ENCODE results near the gene GPBP1. TPM values are rescaled to one million over a fixed set of nuclear protein-coding genes. Genes with fewer than 3 reads are reported as not detected.
"Not testable (repeated sequence)": the region's sequence is repeated elsewhere in the genome, so short reads cannot be mapped to it uniquely, and the experiment has no call there.

GPBP1 gene
- total RNA-seq, 1 experiment from 2014 or later, result 53.3 TPM

DNA sequence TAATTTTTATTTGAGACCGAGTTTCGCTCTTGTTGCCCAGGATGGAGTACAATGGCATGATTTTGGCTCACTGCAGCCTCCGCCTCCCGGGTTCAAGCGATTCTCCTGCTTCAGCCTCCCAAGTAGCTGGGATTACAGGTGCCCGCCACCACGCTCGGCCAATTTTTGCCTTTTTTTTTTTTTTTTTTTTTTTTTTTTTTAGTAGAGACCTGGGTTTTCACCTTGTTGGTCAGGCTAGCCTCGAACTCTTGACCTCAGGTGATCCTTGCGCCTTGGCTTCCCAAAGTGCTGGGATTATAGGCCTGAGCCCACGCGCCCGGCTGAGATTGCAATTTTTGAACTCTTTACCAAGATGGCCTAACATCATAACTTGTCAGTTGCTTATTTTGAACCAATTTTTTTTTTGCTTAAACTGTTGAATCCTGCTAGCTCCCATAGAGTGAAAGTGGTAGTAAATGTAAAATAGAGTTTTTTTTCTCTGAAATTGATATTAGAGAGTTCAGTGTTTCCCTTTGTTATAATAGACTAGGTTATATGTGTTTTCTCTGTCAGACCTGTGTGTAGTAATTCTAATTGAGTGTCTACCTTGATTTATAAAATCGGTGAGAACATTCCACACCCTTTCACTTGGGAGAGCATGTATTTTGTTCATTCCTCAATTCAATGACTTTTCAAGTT lies 3.8 kb downstream of the GPBP1 start:
- DNase-seq (ENCODE audit: low read depth), result no peak

DNA sequence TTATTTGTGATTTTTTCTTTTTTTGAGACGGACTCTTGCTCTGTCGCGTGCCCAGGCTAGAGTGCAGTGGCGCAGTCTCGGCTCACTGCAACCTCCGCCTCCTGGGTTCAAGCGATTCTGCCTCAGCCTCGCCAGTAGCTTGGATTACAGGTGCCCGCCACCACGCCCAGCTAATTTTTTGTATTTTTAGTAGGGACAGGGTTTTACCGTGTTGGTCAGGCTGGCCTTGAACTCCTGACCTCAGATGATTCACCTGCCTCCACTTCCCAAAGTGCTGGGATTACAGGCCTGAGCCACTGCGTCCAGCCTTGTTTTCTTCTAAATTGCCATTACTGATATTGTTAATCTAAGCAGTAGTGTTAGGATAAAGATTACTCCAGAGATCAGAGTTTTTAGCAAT lies 4.4 kb downstream of the GPBP1 start:
- DNase-seq (ENCODE audit: low read depth), result not testable (repeated sequence)

DNA sequence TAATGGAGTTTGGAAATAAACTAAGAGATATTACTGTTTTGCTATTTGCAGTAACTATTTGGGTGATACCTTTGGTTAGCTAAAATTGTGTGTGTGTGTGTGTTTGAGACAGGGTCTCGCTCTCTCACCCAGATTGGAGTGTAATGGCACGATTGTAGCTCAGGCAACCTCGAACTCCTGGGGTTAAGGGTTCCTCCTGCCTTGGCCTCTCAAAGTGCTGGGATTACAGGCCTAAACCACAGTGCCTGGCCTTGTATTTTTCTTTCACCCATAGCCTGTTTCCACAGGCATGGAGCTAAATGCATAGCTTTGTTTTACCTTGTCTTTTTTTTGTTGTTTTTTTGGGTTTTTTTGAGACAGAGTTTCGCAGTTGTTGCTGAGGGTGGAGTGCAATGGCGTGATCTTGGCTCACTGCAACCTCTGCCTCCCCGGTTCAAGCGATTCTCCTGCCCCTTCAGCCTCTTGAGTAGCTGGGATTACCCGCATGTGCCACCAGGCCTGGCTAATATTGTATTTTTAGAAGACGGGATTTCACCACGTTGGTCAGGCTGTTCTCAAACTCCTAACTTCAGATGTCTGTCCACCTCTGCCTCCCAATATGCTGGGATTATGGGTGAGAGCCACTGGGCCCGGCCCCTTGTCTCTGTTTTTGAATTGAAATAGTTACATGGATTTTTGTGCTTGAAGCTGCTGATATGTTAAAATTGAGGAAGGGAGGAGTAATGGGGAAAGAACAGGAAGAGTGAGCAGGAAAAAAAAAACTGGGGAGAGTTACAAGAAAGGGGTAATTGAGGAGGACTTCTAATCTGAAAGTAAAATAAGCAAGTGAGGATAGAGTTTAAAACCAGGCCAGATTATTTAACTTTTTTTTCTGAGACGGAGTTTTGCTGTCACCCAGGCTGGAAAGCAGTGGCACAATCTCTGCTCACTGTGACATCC lies 5.7 kb downstream of the GPBP1 start:
- DNase-seq (ENCODE audit: low read depth), result no peak

DNA sequence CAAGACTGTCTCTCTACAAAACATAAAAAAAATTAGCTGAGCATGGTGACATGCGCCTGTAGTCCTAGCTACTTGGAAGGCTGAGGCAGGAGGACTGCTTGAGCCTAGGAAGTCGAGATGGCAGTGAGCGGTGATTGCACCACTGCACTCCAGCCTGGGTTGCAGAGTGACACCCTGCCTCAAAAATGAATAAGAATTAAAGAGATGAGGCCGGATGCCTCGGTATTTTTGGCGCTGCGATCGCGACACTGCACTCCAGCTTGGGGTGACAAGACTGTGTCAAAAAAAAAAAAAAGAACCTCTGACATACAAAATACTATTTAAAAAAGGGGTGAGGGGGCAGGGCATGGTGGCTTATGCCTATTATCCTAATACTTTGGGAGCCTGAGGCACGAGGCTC lies 7.3 kb downstream of the GPBP1 start:
- DNase-seq (ENCODE audit: low read depth), result no peak

DNA sequence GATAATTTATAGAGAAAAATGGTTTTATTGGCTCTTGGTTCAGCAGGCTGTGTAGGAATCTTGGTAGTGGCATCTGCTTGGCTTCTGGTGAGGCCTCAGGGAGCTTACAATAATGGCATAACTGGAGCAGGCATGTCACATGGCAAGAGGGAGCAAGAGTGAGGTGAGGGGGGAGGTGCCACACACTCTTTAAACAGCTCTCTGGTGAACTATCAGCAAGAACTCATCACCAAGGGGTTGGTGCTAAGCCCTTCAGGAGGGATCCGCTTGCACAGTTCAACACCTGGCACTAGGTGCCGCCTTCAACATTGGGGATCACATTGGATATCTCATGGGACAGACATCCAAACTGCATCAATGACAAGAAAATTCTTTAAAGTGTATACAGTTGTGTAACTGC lies 10.5 kb downstream of the GPBP1 start:
- DNase-seq (ENCODE audit: low read depth), result no peak

DNA sequence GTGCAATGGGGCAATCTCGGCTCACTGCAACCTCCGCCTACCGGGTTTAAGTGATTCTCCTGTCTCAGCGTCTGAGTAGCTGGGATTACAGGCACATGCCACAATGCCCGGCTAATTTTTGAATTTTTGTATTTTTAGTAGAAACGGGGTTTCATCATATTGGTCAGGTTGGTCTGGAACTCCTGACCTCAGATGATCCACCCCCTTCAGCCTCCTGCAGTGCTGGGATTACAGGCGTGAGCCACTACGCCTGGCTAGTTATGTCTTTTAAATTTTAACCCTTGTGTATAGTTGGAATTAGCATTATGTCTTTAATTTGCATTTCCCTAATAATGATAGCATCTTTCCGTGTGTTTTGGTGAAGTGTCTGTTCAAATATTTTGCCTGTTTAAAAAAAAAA lies 11.5 kb downstream of the GPBP1 start:
- DNase-seq (ENCODE audit: low read depth), result no peak

DNA sequence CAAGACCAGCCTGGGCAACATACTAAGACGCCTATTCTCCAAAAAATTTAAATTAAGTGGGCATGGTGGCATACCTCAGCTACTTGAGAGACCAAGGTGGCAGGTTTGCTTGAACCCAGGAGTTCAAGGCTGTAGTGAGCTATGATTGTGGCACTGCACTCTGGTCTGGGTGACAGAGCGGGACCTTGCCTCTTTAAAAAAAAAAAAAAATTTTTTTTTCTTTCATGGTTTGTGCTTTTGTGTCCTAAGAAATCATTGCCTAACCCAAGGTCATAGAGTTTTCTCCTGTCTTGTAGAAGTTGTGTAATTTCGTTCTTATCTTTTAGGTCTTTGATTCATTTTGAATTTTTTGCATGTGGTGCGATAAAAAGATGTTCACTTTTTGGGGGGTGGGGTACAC lies 12.3 kb downstream of the GPBP1 start:
- no peak for DNase-seq (ENCODE audit: low read depth)

DNA sequence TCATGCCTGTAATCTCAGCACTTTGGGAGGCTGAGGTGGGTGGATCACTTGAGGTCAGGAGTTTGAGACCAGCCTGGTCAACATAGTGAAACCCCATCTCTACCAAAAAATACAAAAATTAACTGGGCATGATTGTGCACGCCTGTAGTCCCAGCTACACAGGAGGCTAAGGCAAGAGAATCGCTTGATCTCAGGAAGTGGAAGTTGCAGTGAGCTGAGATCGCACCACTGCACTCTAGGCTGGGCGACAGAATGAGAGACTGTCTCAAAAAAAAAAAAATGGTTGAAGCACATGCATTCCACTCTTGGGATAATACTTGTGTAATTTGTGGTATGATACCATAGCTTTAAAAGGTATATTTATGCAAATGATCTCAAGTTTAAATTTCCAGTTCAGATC lies 14.1 kb downstream of the GPBP1 start:
- DNase-seq (ENCODE audit: low read depth), result not testable (repeated sequence)

DNA sequence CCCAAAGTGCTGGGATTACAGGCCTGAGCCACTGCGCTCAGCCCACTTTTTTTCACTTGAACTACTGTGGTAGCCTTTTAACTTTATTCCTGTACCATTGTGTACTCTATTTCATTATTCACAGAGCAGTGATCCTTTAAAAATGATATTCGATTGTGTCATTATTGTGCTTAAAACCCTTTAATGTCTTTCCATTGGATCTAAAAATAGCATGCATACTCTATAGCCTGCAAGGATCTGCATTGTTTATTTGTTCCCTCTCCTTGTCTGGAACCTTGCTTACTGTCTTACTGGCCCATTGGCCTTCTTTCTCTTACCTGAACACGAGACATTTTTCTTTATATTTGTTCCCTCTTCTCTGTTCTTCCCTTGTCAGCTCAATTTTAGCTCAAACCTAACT lies 15.7 kb downstream of the GPBP1 start:
- DNase-seq (ENCODE audit: low read depth), result no peak

DNA sequence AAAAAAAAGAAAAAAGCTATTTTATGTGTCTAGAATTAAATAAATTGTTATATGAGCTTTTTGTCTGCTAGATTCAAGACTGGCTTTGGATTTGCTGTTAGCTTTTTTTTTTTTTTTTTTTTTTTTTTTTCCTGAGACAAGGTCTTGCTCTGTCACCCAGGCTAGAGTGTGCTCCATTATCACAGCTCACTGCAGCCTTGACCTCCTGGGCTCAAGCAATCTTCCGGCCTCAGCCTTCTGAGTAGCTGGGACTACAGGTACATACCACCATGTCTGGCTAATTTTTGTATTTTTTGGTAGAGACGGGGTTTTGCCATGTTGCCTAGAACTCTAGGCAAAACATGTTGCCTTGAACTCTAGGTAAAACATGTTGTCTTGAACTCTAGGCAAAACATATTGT lies 16.7 kb downstream of the GPBP1 start:
- DNase-seq (ENCODE audit: low read depth), result no peak

DNA sequence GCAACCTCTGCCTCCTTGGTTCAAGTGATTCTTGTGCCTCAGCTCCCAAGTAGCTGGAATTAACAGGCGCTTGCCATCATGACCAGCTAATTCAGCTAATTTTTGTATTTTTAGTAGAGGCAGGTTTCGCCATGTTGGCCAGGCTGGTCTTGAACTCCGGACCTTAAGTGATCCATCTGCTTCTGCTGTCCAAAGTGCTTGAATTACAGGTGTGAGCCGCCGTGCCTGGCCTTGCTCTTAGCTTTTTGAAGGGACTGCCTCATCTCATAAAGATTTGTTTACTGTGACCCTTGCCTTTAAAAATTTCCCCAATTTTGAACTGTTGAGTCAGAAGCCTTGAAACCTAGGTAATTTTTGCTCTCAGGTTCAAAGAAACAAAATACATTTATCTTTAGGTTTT lies 17.3 kb downstream of the GPBP1 start:
- DNase-seq (ENCODE audit: low read depth), result no peak

DNA sequence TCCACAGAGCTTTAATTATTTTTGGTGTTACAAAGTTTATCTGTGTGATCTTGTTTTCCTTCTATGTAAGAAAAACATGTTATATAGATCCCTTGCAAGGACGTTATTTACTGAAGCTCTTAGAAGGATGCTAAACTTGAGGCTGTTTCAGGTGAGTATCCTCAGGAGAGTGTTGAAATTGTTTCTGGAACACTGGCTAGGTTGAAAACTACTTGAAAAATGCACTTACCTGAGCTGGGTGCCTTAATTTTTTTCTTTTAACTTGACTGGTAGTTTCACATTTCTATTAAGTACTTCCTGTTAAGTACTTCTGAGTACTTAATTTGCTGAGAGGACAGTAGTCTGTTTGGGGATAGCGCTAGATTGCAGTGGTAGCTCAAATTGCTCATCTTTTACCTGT lies 18.1 kb downstream of the GPBP1 start:
- DNase-seq (ENCODE audit: low read depth), result no peak

DNA sequence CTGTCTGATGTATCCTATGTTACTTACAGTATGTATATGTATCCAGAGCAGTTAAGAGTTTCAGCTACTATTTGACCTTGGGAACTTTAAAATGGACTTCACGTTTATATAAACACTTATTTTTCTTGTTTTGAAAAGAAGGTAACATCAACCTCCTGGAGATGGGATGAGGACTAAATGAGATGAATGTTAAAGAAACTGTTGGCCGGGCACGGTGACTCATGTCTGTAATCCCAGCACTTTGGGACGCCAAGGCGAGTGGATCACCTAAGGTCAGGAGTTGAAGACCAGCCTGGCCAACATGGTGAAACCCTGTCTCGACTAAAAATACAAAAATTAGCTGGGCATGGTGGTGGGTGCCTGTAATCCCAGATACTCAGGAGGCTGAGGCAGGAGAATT lies 19.0 kb downstream of the GPBP1 start:
- DNase-seq (ENCODE audit: low read depth), result not testable (repeated sequence)

DNA sequence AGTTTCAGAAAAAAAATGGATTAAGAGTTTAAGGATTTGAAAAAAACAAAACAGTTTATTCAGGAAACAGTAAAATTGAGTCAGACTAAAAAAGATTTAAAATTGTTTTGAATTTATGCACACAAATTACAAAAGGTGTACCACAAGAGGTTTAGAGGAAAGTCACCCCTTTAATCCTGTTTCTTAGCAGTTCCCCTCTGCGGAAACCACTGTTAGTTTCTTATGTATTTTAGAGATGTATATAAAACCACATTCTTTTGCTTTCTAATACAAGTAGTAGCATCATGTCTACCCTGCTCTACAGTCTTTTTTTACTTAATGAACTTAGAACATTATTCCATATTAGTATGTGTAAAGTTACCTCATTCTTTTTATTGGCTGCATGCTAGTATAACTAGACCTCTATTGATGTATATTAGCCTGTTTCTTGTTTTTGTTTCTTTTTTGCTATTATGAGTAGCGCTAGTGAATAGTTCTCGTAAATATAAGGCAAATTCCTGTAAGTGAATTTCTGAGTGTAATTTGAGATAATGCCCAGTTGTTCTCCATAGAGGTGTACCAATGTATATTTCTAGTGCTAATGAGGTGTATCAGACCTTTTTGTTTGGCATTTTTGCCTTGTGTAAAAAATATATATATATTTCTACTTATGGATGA lies 20.0 kb downstream of the GPBP1 start:
- no peak for DNase-seq (ENCODE audit: low read depth)

DNA sequence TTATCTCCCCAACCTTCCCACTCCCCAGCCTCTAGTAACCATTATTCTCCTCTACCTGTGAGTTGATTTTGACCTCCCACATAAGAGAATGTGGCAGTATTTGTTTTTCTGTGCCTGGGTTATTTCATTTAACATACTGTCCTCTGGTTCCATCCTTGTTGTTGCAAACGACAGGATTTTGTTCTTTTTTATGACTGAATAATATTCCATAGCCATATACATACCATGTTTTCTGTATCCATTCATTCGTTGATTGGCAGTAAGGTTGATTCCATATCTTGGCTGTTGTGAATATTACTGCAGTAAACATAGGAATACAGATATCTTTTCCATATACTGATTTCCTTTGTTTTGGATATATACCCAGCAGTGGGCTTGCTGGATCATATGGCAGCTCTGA lies 20.8 kb downstream of the GPBP1 start:
- DNase-seq (ENCODE audit: low read depth), result no peak

DNA sequence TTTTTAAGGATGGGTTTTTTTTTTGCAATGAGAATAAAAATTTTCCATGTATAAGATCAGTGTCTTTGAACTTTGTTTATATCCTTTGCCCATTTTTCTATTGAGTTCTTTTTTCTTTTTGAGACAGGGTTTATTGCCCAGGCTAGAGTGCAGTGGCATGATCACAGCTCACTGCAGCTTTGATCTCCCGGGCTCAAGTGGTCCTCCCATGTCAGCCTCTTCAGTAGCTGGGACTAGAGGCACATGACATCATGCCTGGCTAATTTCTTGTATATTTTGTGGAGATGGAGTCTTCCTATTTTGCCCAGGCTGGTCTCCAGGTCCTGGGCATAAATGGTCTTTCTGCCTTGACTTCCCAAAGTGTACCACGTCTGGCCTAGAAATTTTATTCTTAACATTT lies 21.2 kb downstream of the GPBP1 start:
- no peak for DNase-seq (ENCODE audit: low read depth)

DNA sequence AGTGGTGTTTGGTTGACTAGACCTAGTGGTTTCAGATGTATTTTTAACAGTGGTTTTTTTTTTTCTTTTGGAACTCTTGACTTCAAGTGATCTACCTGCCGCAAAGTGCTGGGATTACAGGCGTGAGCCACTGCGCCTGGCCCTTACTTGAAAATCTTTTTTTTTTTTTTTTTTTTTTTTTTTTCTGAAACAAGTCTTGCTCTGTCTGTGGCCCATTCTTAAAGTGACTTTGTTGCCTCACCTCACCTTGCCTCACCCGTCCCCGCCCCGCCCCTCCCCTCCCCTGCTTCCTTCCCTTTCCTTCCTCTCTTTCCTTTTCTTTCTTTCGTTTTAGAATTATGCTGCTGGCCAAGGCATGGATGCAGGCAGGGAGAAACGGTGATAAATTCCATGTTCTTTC lies 26.0 kb downstream of the GPBP1 start:
- no peak for DNase-seq (ENCODE audit: low read depth)

DNA sequence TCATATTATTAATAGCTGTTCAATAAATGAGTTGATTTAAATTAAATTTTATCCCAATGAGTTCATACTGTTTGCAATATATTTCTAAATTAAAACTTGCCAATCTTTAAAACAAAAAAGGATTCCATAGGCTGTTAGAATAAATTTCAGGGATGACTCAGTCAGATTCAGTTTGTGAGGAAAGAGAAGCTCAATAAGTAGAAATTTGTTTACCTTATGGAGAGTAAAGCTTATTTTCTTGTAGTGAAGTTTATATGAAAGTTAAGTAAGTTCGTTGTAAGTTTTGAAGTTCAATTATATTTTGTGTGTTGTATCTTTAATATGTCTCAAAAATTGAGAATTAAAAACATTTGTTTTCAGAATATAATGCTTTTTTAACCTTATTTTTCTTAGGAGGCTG lies 29.0 kb downstream of the GPBP1 start:
- no peak for DNase-seq (ENCODE audit: low read depth)

DNA sequence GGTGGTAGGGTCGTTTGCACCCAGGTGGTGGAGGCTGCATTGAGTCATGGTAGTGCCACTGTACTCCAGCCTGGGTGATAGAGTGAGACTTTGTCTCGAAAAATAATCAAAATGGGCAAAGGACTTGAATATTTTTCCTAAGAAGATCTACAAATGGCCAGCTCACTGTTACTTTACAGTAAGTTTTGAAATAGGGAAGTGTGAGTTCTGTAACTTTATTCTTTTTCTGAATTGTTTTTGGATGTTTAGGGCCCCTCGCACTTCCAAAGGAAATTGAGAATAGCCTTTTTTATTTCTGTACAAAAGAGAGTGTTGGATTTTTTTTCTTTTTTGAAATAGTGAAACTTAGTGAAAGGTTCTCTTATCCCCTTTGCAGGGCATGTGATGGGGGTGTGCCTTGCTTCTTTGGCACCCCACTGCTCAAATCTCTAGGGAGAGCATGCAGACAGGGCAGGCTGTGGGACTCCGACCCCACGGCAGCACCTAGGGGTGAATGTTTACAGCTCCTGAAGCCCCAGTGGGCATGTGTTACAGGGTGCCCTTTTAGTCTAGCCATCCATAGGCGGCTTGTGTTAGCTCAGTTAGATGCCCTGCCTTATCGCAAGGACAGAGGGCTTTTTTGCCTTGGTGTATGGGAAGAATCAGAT lies 33.3 kb downstream of the GPBP1 start:
- DNase-seq (ENCODE audit: low read depth), result no peak

DNA sequence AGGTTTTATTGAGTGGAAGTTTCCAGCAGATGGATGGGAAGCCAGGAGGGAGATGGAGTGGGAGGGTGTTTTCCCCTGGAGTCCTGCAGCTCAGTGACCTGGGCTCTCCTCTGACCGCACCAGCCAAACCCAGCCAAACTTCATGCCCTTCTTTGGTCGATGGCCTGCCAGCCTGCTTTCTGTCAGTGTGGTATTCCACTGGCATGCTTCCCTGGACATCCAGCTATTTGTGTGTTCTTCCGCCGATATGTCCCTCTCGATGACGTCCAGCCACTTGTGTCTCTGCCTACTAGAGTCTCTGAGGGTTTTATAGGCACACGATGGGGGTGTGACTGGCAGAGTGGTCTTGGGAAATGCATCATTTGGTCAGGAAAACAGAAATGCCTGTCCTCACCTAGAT lies 33.8 kb downstream of the GPBP1 start:
- no peak for DNase-seq (ENCODE audit: low read depth)

DNA sequence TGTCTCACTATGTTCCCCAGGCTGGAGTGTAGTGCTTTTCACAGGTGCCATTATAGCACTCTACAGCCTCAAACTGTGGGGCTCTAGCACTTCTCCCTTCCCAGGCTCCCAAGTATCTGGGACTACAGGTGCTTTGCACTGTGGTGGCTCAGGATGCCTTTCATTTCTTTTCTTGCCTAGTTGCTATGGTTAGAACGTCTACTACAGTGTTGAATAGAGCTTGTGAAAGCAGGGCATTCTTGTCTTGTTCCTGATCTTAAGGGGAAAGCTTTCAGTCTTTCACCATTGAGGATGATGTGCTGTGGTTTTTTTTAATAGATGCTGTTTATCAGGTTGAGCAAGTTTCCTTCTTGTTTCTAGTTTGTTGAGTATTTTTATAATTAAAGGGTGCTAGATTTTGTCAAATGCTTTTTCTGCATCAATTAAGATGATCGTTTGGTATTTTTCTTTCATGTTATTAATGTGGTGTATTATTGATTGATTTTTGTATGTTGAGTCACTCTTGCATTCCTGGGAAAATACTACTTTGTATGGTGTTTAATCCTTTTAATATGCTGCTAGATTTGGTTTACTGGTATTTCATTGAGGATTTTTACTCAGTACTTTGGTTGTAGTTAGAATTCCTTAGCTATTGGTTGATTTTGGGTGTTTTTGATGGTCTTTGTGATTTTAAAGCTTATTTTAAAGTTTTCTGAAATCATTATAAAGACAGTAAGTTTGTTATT lies 35.6 kb downstream of the GPBP1 start:
- DNase-seq (ENCODE audit: low read depth), result no peak

DNA sequence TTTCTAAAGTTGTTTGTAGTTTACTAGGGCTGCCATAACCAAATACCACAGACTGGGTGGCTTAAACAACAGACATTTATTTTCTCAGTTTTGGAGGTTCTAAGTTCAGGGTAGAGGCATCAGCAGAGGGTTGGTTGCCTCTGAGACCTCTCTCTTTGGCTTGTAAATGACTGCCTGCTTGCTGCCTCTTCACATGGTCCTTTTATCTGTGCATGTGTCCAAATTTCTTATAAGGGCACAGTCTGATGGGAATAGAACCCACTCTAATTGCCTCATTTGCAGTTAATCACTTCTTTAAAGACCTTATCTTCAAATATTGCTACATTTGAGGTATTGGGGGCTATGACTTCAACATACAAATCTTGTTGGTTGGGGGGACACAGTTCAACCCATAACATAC lies 36.8 kb downstream of the GPBP1 start:
- no peak for DNase-seq (ENCODE audit: low read depth)
